ENCODE results near the gene FGF21. TPM values are rescaled to one million over a fixed set of nuclear protein-coding genes. Genes with fewer than 3 reads are reported as not detected.

Gene FGF21
- polyA plus RNA-seq, 2 of the 4 experiments (the other 2 are of a cell fraction), result 0.06 TPM; not detected in 1

GRCh38 chr19:48797103-48797502, 41.8 kb downstream of the FGF21 start:
- Histone ChIP-seq H3K9me3 (no peaks in the 10 kb centered on the region), H3K27ac (no peak overlapping the region), H3K4me1 (peaks cover 5% of the 10 kb centered on the region; the same call in 2 of the 3 replicates), H3K4me3 (no peak overlapping the region), H3K4me2 (no peak overlapping the region)
- ChIA-PET CTCF (interaction anchor here (0.9 to 17.2 kb wide), 9 partner anchors 10 to 428 kb away, joined by 3 to 927 read pairs (median 123); partner anchors contain the start of genes BCAT2, FTL, GYS1 and HSD17B14), POLR2A (interaction anchor here (1.1 kb wide), 1 partner anchor 28 kb away, joined by 3 read pairs; no protein-coding TSS in a partner anchor)
- FAIRE-seq, result no peak
- WGBS (ENCODE audit: missing lambda C conversion rate), result 77% methylated on average over 7 of the region's 7 CpGs
- TF ChIP-seq, protein P1, sequence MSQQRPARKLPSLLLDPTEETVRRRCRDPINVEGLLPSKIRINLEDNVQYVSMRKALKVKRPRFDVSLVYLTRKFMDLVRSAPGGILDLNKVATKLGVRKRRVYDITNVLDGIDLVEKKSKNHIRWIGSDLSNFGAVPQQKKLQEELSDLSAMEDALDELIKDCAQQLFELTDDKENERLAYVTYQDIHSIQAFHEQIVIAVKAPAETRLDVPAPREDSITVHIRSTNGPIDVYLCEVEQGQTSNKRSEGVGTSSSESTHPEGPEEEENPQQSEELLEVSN (IDR thresholded peaks at IDR 0.05; ENCODE audit: borderline replicate concordance, low read depth), result no peak
- TF ChIP-seq KDM5A (IDR thresholded peaks at IDR 0.05) (no peak), CHD4 (IDR thresholded peaks at IDR 0.05; ENCODE audit: borderline replicate concordance) (no peak), PBX3 (IDR thresholded peaks at IDR 0.05) (no peak), NPAS2 (CRISPR knock-in tag; IDR thresholded peaks at IDR 0.05; ENCODE audit: borderline replicate concordance) (no peak), MAZ (IDR thresholded peaks at IDR 0.05; ENCODE audit: borderline replicate concordance, low read depth, low read length) (no peak), EP300 (IDR thresholded peaks at IDR 0.05) (no peak), GATA3 (IDR thresholded peaks at IDR 0.05; ENCODE audit: borderline replicate concordance) (no peak), MAFK (IDR thresholded peaks at IDR 0.05; ENCODE audit: partially characterized antibody) (no peak), HES2 (IDR thresholded peaks at IDR 0.05) (no peak), HDAC2 (IDR thresholded peaks at IDR 0.05) (no peak), REST (IDR thresholded peaks at IDR 0.05) (no peak), ZC3H11A (IDR thresholded peaks at IDR 0.05) (no peak), RAD21 (conservative IDR thresholded peaks at IDR 0.05 in 1 of 2, IDR thresholded peaks at IDR 0.05 in 1 of 2) (no peak)
- TF ChIP-seq, protein P2, sequence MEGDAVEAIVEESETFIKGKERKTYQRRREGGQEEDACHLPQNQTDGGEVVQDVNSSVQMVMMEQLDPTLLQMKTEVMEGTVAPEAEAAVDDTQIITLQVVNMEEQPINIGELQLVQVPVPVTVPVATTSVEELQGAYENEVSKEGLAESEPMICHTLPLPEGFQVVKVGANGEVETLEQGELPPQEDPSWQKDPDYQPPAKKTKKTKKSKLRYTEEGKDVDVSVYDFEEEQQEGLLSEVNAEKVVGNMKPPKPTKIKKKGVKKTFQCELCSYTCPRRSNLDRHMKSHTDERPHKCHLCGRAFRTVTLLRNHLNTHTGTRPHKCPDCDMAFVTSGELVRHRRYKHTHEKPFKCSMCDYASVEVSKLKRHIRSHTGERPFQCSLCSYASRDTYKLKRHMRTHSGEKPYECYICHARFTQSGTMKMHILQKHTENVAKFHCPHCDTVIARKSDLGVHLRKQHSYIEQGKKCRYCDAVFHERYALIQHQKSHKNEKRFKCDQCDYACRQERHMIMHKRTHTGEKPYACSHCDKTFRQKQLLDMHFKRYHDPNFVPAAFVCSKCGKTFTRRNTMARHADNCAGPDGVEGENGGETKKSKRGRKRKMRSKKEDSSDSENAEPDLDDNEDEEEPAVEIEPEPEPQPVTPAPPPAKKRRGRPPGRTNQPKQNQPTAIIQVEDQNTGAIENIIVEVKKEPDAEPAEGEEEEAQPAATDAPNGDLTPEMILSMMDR (IDR thresholded peaks at IDR 0.05), result no peak
- TF ChIP-seq, protein P3, sequence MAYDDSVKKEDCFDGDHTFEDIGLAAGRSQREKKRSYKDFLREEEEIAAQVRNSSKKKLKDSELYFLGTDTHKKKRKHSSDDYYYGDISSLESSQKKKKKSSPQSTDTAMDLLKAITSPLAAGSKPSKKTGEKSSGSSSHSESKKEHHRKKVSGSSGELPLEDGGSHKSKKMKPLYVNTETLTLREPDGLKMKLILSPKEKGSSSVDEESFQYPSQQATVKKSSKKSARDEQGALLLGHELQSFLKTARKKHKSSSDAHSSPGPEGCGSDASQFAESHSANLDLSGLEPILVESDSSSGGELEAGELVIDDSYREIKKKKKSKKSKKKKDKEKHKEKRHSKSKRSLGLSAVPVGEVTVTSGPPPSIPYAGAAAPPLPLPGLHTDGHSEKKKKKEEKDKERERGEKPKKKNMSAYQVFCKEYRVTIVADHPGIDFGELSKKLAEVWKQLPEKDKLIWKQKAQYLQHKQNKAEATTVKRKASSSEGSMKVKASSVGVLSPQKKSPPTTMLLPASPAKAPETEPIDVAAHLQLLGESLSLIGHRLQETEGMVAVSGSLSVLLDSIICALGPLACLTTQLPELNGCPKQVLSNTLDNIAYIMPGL (CRISPR knock-in tag; IDR thresholded peaks at IDR 0.05; ENCODE audit: borderline replicate concordance), result no peak
- ATAC-seq, result no peak
- DNase-seq (ENCODE audit: low read depth in 1 of 2, low spot score in 1 of 2), result no peak

Measured in A549 (cell line).